GM12801 (cell line): ENCODE data around the gene ARPC2.

Experiments
- TF ChIP-seq, protein P1 (sequence below): IDR thresholded peaks from one replicate; pipeline ENCODE4 v1.5.1; 2011; ENCODE audit warnings: control low read depth; ENCODE audit not compliant: insufficient read length; ENCODE audit errors: extremely low read depth

The ARPC2 gene

GRCh38 chr2:218267259-218267658 is 50.3 kb downstream of the ARPC2 start:
- TF ChIP-seq, protein P1, sequence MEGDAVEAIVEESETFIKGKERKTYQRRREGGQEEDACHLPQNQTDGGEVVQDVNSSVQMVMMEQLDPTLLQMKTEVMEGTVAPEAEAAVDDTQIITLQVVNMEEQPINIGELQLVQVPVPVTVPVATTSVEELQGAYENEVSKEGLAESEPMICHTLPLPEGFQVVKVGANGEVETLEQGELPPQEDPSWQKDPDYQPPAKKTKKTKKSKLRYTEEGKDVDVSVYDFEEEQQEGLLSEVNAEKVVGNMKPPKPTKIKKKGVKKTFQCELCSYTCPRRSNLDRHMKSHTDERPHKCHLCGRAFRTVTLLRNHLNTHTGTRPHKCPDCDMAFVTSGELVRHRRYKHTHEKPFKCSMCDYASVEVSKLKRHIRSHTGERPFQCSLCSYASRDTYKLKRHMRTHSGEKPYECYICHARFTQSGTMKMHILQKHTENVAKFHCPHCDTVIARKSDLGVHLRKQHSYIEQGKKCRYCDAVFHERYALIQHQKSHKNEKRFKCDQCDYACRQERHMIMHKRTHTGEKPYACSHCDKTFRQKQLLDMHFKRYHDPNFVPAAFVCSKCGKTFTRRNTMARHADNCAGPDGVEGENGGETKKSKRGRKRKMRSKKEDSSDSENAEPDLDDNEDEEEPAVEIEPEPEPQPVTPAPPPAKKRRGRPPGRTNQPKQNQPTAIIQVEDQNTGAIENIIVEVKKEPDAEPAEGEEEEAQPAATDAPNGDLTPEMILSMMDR: no peak

DNA sequence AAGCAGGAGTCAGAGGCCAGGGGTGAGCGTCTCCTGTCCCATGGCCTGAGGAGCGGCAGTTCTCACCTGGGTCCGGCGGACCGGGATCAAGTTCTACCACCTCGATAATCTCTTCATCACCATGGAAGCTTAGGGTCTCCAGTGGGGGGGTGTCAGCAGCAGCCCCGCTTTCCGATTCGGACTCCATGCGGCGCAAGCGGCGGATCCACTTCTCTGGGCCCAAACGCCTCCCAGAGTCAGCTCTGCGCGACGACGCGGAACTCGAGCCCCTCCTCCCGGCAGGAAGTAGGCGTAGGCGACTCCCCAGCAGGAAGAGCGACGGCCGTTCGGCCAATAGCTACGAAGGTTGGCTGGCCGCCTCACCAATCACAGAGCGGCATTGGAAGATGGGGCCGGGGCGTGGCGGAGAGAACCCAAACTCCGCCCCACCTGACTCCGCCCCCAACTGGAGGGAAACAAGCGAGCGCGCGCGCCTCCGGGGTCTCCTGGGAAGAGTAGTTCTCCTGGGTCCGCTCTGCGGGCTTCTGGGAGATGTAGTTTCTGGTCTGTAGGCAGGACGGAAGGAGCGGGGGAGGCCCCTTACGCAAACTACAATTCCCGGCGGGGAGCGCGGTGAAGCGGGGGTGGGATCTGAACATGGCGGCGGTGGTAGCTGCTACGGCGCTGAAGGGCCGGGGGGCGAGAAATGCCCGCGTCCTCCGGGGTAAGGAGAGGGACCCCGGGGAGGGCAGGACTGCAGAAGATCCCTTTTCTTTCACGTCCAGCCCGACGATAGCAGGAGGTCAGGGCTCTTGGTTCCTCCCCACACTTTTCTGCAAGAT is 53.1 kb downstream of the ARPC2 start, which contains the start of the genes AAMP and PNKD:
AAMP (minus strand) TSS at position 238 of the 821 bp plus-strand sequence; CDS start at position 187, 51 bp downstream.
PNKD (plus strand) TSS at position 620 of the 821 bp plus-strand sequence; CDS start at position 637, 17 bp downstream.
- TF ChIP-seq, protein P1: no peak

GRCh38 chr2:218270721-218271486 is 53.9 kb downstream of the ARPC2 start:
- TF ChIP-seq, protein P1: no peak

- TF ChIP-seq, protein P1: no peak
These were observed 54.5 kb downstream of the ARPC2 start for GRCh38 chr2:218271487-218271797.

DNA sequence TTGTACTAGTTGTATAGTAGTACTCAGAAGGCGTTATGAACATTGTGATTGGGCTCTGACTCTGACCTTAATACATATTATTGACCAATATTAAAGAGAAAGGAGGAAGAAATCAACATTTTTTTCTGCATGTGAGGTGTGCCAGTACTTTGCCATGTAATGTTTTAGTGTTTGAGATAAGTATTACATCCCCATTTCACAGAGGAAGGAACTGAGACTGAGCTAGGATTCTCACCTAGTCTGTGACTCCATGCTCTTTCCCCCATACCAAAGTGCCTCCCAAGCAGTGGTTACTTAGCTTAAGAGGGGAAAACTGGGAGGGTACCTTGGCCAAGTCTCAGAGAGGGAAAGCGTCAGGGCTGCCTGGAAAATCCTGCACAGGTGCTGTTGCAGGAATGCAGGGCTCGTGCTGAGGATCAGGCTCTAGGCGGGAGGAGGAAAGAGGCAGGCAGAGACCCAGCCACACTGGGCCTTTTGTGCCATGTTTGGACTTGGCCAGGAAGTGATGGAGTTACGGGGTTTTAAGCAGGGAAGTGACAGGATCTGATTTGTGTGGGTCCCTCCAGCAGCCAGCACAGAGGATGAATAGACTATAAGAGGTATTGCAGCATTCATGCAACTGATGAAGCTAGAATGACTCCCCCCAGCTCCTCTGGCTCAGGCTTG is 55.0 kb downstream of the ARPC2 start:
- TF ChIP-seq, protein P1: no peak

DNA sequence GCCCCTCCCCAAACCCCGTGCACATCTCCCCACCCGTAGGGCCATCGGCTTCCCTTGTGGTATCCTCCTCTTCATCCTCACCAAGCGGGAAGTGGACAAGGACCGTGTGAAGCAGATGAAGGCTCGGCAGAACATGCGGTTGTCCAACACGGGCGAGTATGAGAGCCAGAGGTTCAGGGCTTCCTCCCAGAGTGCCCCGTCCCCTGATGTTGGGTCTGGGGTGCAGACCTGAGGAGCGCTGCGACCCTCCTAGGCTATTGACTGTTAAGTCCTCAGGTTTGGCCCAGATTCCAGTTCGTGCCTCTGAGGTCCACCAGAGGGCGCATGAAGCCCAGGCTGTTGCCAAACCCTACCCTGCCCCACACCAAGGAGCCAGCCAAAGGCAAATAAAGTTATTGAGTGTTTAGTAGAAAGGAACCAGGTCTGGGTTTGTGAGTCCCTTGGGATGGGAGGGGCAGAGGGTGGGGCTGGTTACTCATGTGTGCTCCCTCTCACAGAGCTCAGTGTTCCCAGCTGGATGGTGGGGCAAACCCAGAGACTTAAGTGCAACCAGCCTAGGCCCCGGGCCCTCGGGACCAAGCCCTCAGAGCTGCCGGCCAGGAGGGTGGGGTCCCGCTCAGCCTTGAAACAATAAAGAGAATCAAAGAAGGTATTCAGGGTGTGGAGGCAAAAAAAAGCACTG is 55.7 kb downstream of the ARPC2 start:
- TF ChIP-seq, protein P1: no peak

DNA sequence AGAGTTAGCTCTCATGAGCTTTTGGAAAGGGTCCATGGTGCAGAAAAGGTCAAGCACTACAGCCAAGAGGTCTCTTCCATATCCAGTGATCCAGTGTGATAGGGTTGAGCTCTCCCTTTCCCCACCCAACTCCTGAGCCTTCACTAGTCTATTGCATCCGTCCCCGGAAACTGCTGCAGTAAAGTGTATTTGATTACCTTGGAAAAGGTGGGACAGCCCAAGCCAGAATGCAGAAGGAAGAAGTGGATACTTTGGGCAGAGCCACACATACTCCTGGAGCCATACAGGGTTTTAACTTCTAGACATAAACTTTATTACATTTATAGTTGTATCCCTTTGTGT is 56.9 kb downstream of the ARPC2 start:
- TF ChIP-seq, protein P1: no peak
